Naive thymus-derived CD4-positive, alpha-beta T cell (primary cell): Measurements from ENCODE around the gene C22orf42. TPM values are rescaled to one million over a fixed set of nuclear protein-coding genes. Genes with fewer than 3 reads are reported as not detected.
"Not testable (repeated sequence)": the region's sequence is repeated elsewhere in the genome, so short reads cannot be mapped to it uniquely, and the experiment has no call there.

Source experiments
- ATAC-seq: fragments of 150-1000 bp; cut with Tn5 transposase; 2 replicates; pipeline ENCODE4 v1.10.0; 2021; ENCODE audit warnings: mild to moderate bottlenecking, moderate library complexity
- CTCF ChIA-PET: fragments of 350-600 bp; sonication (Branson Sonifier 250); formaldehyde crosslinking; loops from one replicate; lab custom pipeline; 2021; ENCODE audit warnings: antibody characterized with exemption; lab: Charles Lee
- POLR2A ChIA-PET: fragments of 350-600 bp; sonication (Branson Sonifier 250); formaldehyde crosslinking; loops from one replicate; lab custom pipeline; 2021; ENCODE audit warnings: antibody characterized with exemption, inconsistent platforms; lab: Charles Lee
- DNase-seq, 9 donors: peaks; one replicate each; pipeline versions ENCODE4 v3.0.0 to v3.0.0-alpha.2; 2020 to 2022; ENCODE audit warnings: mixed read lengths in 1 of 9
- H3K27ac ChIP-seq: one replicate; pipeline ENCODE4 v1.7.0; 2013; ENCODE audit warnings: mild to moderate bottlenecking, low read depth, low read length, moderate library complexity
- H3K27me3 ChIP-seq, 2 donors: one replicate each; pipeline ENCODE4 v1.7.0; 2013; ENCODE audit warnings: low read length in 2 of 2, mild to moderate bottlenecking in 2 of 2, moderate library complexity in 2 of 2; ENCODE audit not compliant: control insufficient read depth in 2 of 2, insufficient read depth in 2 of 2
- H3K36me3 ChIP-seq, 3 experiments: 1 replicate in 2 of 3; 2 replicates in 1 of 3; pipeline ENCODE4 v1.7.0; 2013; ENCODE audit warnings: low read length in 3 of 3, mild to moderate bottlenecking in 3 of 3, moderate library complexity in 1 of 3; ENCODE audit not compliant: insufficient read depth in 3 of 3, control insufficient read depth in 2 of 3
- H3K4me1 ChIP-seq, 2 donors: one replicate each; pipeline ENCODE4 v1.7.0; 2013; ENCODE audit warnings: low read length in 2 of 2, mild to moderate bottlenecking in 2 of 2, moderate library complexity in 1 of 2; ENCODE audit not compliant: control insufficient read depth in 2 of 2, insufficient read depth in 2 of 2
- H3K4me3 ChIP-seq: 2 replicates; pipeline ENCODE4 v1.7.0; 2013; ENCODE audit warnings: mild to moderate bottlenecking, low read length
- H3K9me3 ChIP-seq, 3 experiments: 1 replicate in 2 of 3; 2 replicates in 1 of 3; pipeline ENCODE4 v1.7.0; 2013; ENCODE audit warnings: low read length in 3 of 3; ENCODE audit not compliant: control insufficient read depth in 2 of 3
- H3K27ac Mint-ChIP-seq, 9 donors: one replicate each; pipeline ENCODE4 v1.8.0; 2020 to 2022; ENCODE audit warnings: mixed read lengths in 9 of 9, mild to moderate bottlenecking in 8 of 9, moderate library complexity in 5 of 9, inconsistent platforms in 2 of 9
- H3K27me3 Mint-ChIP-seq, 5 donors: one replicate each; pipeline ENCODE4 v1.8.0; 2021 to 2022; ENCODE audit warnings: mixed read lengths in 5 of 5, mild to moderate bottlenecking in 1 of 5
- H3K36me3 Mint-ChIP-seq, 5 donors: one replicate each; pipeline ENCODE4 v1.8.0; 2020 to 2022; ENCODE audit warnings: mixed read lengths in 5 of 5, mild to moderate bottlenecking in 3 of 5, inconsistent platforms in 1 of 5
- H3K4me1 Mint-ChIP-seq, 7 donors: one replicate each; pipeline ENCODE4 v1.8.0; 2020 to 2022; ENCODE audit warnings: mixed read lengths in 7 of 7, mild to moderate bottlenecking in 3 of 7, inconsistent platforms in 1 of 7
- H3K4me3 Mint-ChIP-seq, 10 donors: one replicate each; pipeline ENCODE4 v1.8.0; 2020 to 2022; ENCODE audit warnings: mild to moderate bottlenecking in 10 of 10, mixed read lengths in 10 of 10, moderate library complexity in 6 of 10, inconsistent platforms in 2 of 10
- H3K9me3 Mint-ChIP-seq, 11 donors: one replicate each; pipeline ENCODE4 v1.8.0; 2020 to 2022; ENCODE audit warnings: mixed read lengths in 11 of 11, mild to moderate bottlenecking in 4 of 11, inconsistent platforms in 1 of 11, moderate library complexity in 1 of 11
- intact Hi-C, 2 donors: fragments of 100-400 bp; cut with micrococcal nuclease; formaldehyde crosslinking; loops; one replicate each; pipeline ENCODE4 v1.15.1; 2023
- polyA plus RNA-seq, 2 donors: library from polyadenylated mRNA; unstranded; fragments of 300-500 nt; fragmentation: Illumina TruSeq; gene quantifications; one replicate each; pipeline ENCODE4 v1.2.3, GENCODE V29; 2021
- total RNA-seq, 6 experiments: library from RNA in 5 of 6; stranded (reverse) in 5 of 6; gene quantifications; 1 replicate in 5 of 6; 2 replicates in 1 of 6; pipeline ENCODE4 v1.2.3 and lab custom pipeline; 2021 to 2026

Gene C22orf42
- total and polyA plus RNA-seq, 7 experiments from 2014 or later: not detected

GRCh38 chr22:32175115-32175514 is 16.0 kb upstream of the C22orf42 start:
- ChIA-PET CTCF (no interaction called here), POLR2A (no interaction called here)
- Mint-ChIP-seq H3K9me3 (no peaks in the 10 kb centered on the region), H3K27ac (no peak overlapping the region), H3K4me3 (peak overlapping the region in 1 of 10 donors; percentile 71), H3K36me3 (no peaks in the 10 kb centered on the region), H3K4me1 (peaks cover 0 to 7% (median 0%) of the 10 kb centered on the region in 7 donors), H3K27me3 (peaks cover 27 to 47% (median 40%) of the 10 kb centered on the region in 5 donors)
- Histone ChIP-seq H3K9me3 (no peaks in the 10 kb centered on the region), H3K4me3 (no peak overlapping the region), H3K27me3 (no peaks in the 10 kb centered on the region), H3K36me3 (no peaks in the 10 kb centered on the region), H3K27ac (no peak overlapping the region), H3K4me1 (no peaks in the 10 kb centered on the region)
- no peak for DNase-seq
- no peak for ATAC-seq
- intact Hi-C loops: no loop called here

- Histone ChIP-seq H3K9me3 (no peaks in the 10 kb centered on the region), H3K36me3 (no peaks in the 10 kb centered on the region), H3K4me3 (no peak overlapping the region), H3K27ac (no peak overlapping the region), H3K27me3 (no peaks in the 10 kb centered on the region), H3K4me1 (no peaks in the 10 kb centered on the region)
- H3K4me1 Mint-ChIP-seq: peaks cover 0 to 10% (median 4%) of the 10 kb centered on the region in 7 donors
- peaks cover 4 to 25% (median 6%) of the 10 kb centered on the region in 5 donors for H3K27me3 Mint-ChIP-seq
- ChIA-PET CTCF (no interaction called here), POLR2A (no interaction called here)
- H3K27ac Mint-ChIP-seq: peak overlapping the region in 1 of 9 donors; percentile 28
- no peaks in the 10 kb centered on the region for H3K9me3 Mint-ChIP-seq
- H3K36me3 Mint-ChIP-seq: no peaks in the 10 kb centered on the region
- DNase-seq (no peak), ATAC-seq (no peak)
- H3K4me3 Mint-ChIP-seq: no peak overlapping the region
- intact Hi-C loops: no loop called here
Measured at GRCh38 chr22:32165681-32166080, 6.6 kb upstream of the C22orf42 start.

- H3K27me3 ChIP-seq: no peaks in the 10 kb centered on the region
- H3K27ac ChIP-seq: no peak overlapping the region
- peaks cover 0 to 10% (median 4%) of the 10 kb centered on the region in 7 donors for H3K4me1 Mint-ChIP-seq
- ChIA-PET CTCF (no interaction called here), POLR2A (no interaction called here)
- peak; percentile 73 for ATAC-seq
- peak overlapping the region in 1 of 9 donors; percentile 84 for H3K27ac Mint-ChIP-seq
- H3K4me1 ChIP-seq: no peaks in the 10 kb centered on the region
- no peak for DNase-seq
- intact Hi-C loops: no loop called here
- no peak overlapping the region for H3K4me3 Mint-ChIP-seq
- H3K36me3 ChIP-seq: no peaks in the 10 kb centered on the region
- H3K27me3 Mint-ChIP-seq: peaks cover 4 to 25% (median 6%) of the 10 kb centered on the region in 5 donors
- H3K36me3 Mint-ChIP-seq: no peaks in the 10 kb centered on the region
- H3K4me3 ChIP-seq: no peak overlapping the region
- H3K9me3 ChIP-seq: no peaks in the 10 kb centered on the region
- no peaks in the 10 kb centered on the region for H3K9me3 Mint-ChIP-seq
Measured at GRCh38 chr22:32164075-32164860, 5.2 kb upstream of the C22orf42 start.

- ATAC-seq, DNase-seq, H3K36me3 Mint-ChIP-seq, CTCF ChIA-PET, H3K4me3 ChIP-seq, H3K27ac Mint-ChIP-seq, intact Hi-C loops, H3K9me3 Mint-ChIP-seq, H3K4me1 ChIP-seq, H3K9me3 ChIP-seq, H3K36me3 ChIP-seq, POLR2A ChIA-PET, H3K27ac ChIP-seq, H3K4me3 Mint-ChIP-seq, H3K4me1 Mint-ChIP-seq, H3K27me3 ChIP-seq: not testable (repeated sequence)
- peaks cover 4 to 30% (median 6%) of the 10 kb centered on the region in 5 donors for H3K27me3 Mint-ChIP-seq
Measured at GRCh38 chr22:32160411-32160810, 1.3 kb upstream of the C22orf42 start.

- H3K4me3 ChIP-seq, ATAC-seq, H3K27ac ChIP-seq, H3K27me3 ChIP-seq, H3K36me3 ChIP-seq, H3K9me3 Mint-ChIP-seq, POLR2A ChIA-PET, intact Hi-C loops, H3K9me3 ChIP-seq, H3K36me3 Mint-ChIP-seq, H3K27ac Mint-ChIP-seq, H3K4me3 Mint-ChIP-seq, H3K4me1 ChIP-seq, CTCF ChIA-PET, DNase-seq: not testable (repeated sequence)
- Mint-ChIP-seq H3K4me1 (peaks cover 2 to 14% (median 6%) of the 10 kb centered on the region in 7 donors), H3K27me3 (peaks cover 0 to 23% (median 0%) of the 10 kb centered on the region in 5 donors)
Measured at GRCh38 chr22:32157632-32158031, 1.5 kb downstream of the C22orf42 start.

GRCh38 chr22:32154727-32155126 is 4.4 kb downstream of the C22orf42 start:
- intact Hi-C loops, H3K27ac ChIP-seq, H3K4me1 ChIP-seq, H3K4me3 Mint-ChIP-seq, H3K9me3 Mint-ChIP-seq, H3K27me3 ChIP-seq, CTCF ChIA-PET, H3K36me3 ChIP-seq, H3K9me3 ChIP-seq, H3K27ac Mint-ChIP-seq, POLR2A ChIA-PET, H3K36me3 Mint-ChIP-seq, DNase-seq, H3K4me3 ChIP-seq, ATAC-seq: not testable (repeated sequence)
- Mint-ChIP-seq H3K4me1 (peaks cover 4 to 29% (median 5%) of the 10 kb centered on the region in 7 donors), H3K27me3 (peaks cover 0 to 18% (median 0%) of the 10 kb centered on the region in 5 donors)

GRCh38 chr22:32151641-32152040 is 7.5 kb downstream of the C22orf42 start:
- H3K4me3 ChIP-seq, H3K27ac ChIP-seq, H3K27me3 ChIP-seq, H3K36me3 ChIP-seq, POLR2A ChIA-PET, H3K27ac Mint-ChIP-seq, intact Hi-C loops, H3K36me3 Mint-ChIP-seq, ATAC-seq, H3K9me3 ChIP-seq, H3K4me1 ChIP-seq, DNase-seq, CTCF ChIA-PET: not testable (repeated sequence)
- H3K27me3 Mint-ChIP-seq: peaks cover 0 to 17% (median 0%) of the 10 kb centered on the region in 5 donors
- H3K4me1 Mint-ChIP-seq: peaks cover 4 to 35% (median 5%) of the 10 kb centered on the region in 7 donors
- H3K4me3 Mint-ChIP-seq: peak overlapping the region in 1 of 10 donors; percentile 17
- H3K9me3 Mint-ChIP-seq: peaks cover 3 to 25% (median 9%) of the 10 kb centered on the region in 11 donors
